Heart right ventricle (tissue), 16 donors: ENCODE measurements around the gene FHAD1. TPM values are rescaled to one million over a fixed set of nuclear protein-coding genes. Genes with fewer than 3 reads are reported as not detected.

Experiments
- ATAC-seq, 8 donors: fragments of 200-7000 bp; cut with Tn5 transposase; one replicate each; pipeline ENCODE4 v1.9.1; 2020; ENCODE audit warnings: mild to moderate bottlenecking in 8 of 8, moderate library complexity in 8 of 8, moderate number of reproducible peaks in 1 of 8
- DNase-seq, 2 donors: peaks; one replicate each; pipeline ENCODE4 v3.0.0-alpha.2; 2020
- H3K27ac ChIP-seq, 10 donors: fragments of 200-600 bp; sonication (generic) in 2 of 10; one replicate each; pipeline versions ENCODE4 v1.5.0 to v1.8.0; 2020 to 2022; ENCODE audit warnings: mild to moderate bottlenecking in 3 of 10
- H3K27me3 ChIP-seq, 7 donors: fragments of 200-600 bp; one replicate each; pipeline ENCODE4 v1.8.0; 2021 to 2022; ENCODE audit warnings: mild to moderate bottlenecking in 2 of 7
- H3K36me3 ChIP-seq, 9 donors: fragments of 200-600 bp; sonication (generic) in 1 of 9; one replicate each; pipeline versions ENCODE4 v1.5.0 to v1.8.0; 2020 to 2022; ENCODE audit warnings: mild to moderate bottlenecking in 2 of 9
- H3K4me1 ChIP-seq, 9 donors: fragments of 200-600 bp; sonication (generic) in 1 of 9; one replicate each; pipeline versions ENCODE4 v1.5.0 to v1.8.0; 2020 to 2022; ENCODE audit warnings: mild to moderate bottlenecking in 4 of 9
- H3K4me3 ChIP-seq, 10 donors: fragments of 200-600 bp; sonication (generic) in 2 of 10; one replicate each; pipeline versions ENCODE4 v1.5.0 to v1.8.0; 2020 to 2022; ENCODE audit warnings: mild to moderate bottlenecking in 7 of 10, moderate library complexity in 2 of 10
- H3K9me3 ChIP-seq, 11 donors: fragments of 200-600 bp in 10 of 11; sonication (generic) in 2 of 11; one replicate each; pipeline versions ENCODE4 v1.5.0 to v1.8.0; 2013 to 2022; ENCODE audit warnings: mild to moderate bottlenecking in 2 of 11, control low read depth in 1 of 11, moderate library complexity in 1 of 11
- WGBS, 2 donors: extraction: QIAGEN DNeasy Blood & Tissue Kit; methylation state at CpG; one replicate each; pipeline ENCODE4 v1.1.7; 2013; ENCODE audit warnings: inconsistent platforms in 1 of 2; 5-methylcytosine and 5-hydroxymethylcytosine counted together
- intact Hi-C, 10 donors: fragments of 100-400 bp; cut with DNase I; formaldehyde crosslinking; loops; one replicate each; pipeline versions ENCODE4 v1.11.1 to v1.14.2; 2022
- polyA plus RNA-seq, 2 donors: library from polyadenylated mRNA; stranded (reverse); fragments of 200-250 nt; gene quantifications; one replicate each; pipeline ENCODE4 v1.2.3, GENCODE V29; 2013
- total RNA-seq, 10 donors: library from RNA; stranded (reverse); fragmentation: NEBNext Ultra II Directional in 3 of 10; extraction: Animal tissue kit (Norgen Biotek cat#: 25700) in 3 of 10; gene quantifications; one replicate each; pipeline versions ENCODE4 v1.2.1 to v1.2.4, GENCODE V29; 2021 to 2023
- TF ChIP-seq, protein P1 (sequence below), 9 donors: fragments of 200-600 bp; sonication (generic) in 2 of 9; IDR thresholded peaks; one replicate each; pipeline versions ENCODE4 v1.5.0 to v1.8.0; 2021 to 2022; ENCODE audit warnings: antibody characterized with exemption in 9 of 9, mild to moderate bottlenecking in 5 of 9, moderate library complexity in 1 of 9
- donor health status: Arrhythmogenic right ventricular cardiomyopathy.
- donor health status: ischemic (EF 13 %, LVEDD 7.1; RV severe dilation, severe dysfunction).
- donor health status: healthy with polysubstance abuse.
- donor health status: DM: no; HTN: yes; CAD: no.
- donor health status: DM: no; HTN: no; CAD: no.
- donor health status: ischemic (EF 25% LVEDD 6.9; RV normal size, moderate dysfunction).
- donor health status: ischemic (EF 25% LVEDD 5.7; RV mildly dilated, moderate dysfunction).
- donor health status: healthy.
- donor health status: DM: yes; HTN: yes; CAD: no.
- donor health status: Ischemic cardiomyopathy.
- donor health status: ischemic (EF 35%, LVEDD 5.7; RV mildly dilated, moderate dysfunction).
- donor health status: nonischemic (EF 11% LVEDD 7.7; RV severe dilation, severe dysfunction).
- donor health status: DM: yes; HTN: yes; CAD: no.
- donor health status: PGD.
- donor health status: ischemic (EF 29% LVEDD 5.4; RV normal size, mild dysfunction).
- donor health status: nonischemic (EF 23%, LVEDD 6.1; RV moderate dilation, normal function).

Gene FHAD1
- total and polyA plus RNA-seq, 12 donors = 0.06 to 1.0 (median 0.12) TPM; not detected in 5

DNA sequence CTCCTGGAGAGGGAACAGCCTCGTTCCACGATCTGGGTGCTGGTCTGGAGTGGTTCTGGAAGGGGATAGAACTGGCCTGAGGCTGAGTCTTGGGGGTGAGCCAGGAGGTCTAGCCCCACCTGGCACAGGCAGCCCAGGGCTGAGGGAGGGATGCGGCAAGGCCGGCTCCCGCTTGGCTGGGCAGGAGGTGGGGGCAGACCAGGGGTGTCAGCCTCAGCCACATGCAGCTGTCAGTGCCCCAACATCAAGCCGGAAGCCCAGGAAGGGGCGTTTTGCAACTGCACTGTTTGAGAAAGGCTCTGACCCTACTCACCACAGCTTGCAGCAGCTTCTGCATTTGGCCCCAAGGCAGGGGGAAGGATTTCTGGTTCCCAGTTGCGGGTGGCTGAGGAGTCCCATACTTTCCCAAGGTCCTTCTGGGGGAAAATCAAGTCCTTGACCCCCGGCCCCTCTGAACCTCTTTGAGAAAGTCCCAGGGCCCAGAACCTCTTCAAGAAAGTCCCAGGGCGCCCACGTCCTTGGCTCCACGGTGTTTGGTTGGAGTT lies 164.6 kb downstream of the FHAD1 start:
- no peaks in the 10 kb centered on the region for H3K27me3 ChIP-seq
- H3K4me3 ChIP-seq = peak overlapping the region in 9 of 10 donors; percentile 76 to 94 (median 85)
- whole genome bisulfite sequencing, 2 donors = 72 to 78% methylated on average over 12 of the region's 12 CpGs
- peaks cover 7 to 77% (median 58%) of the 10 kb centered on the region in 9 donors for H3K4me1 ChIP-seq
- ATAC-seq (peak in 4 of 8 donors; percentile 16 to 22 (median 20)), DNase-seq (peak in 1 of 2 donors; percentile 54)
- intact Hi-C loops = loop anchor here in 1 of 10 donors (5.0 kb wide), 1 partner anchor 69 kb away; no protein-coding TSS in a partner anchor
- peaks cover 0 to 31% (median 0%) of the 10 kb centered on the region in 9 donors for H3K36me3 ChIP-seq
- H3K27ac ChIP-seq = peak overlapping the region in 8 of 10 donors; percentile 18 to 96 (median 52)
- TF ChIP-seq, protein P1, sequence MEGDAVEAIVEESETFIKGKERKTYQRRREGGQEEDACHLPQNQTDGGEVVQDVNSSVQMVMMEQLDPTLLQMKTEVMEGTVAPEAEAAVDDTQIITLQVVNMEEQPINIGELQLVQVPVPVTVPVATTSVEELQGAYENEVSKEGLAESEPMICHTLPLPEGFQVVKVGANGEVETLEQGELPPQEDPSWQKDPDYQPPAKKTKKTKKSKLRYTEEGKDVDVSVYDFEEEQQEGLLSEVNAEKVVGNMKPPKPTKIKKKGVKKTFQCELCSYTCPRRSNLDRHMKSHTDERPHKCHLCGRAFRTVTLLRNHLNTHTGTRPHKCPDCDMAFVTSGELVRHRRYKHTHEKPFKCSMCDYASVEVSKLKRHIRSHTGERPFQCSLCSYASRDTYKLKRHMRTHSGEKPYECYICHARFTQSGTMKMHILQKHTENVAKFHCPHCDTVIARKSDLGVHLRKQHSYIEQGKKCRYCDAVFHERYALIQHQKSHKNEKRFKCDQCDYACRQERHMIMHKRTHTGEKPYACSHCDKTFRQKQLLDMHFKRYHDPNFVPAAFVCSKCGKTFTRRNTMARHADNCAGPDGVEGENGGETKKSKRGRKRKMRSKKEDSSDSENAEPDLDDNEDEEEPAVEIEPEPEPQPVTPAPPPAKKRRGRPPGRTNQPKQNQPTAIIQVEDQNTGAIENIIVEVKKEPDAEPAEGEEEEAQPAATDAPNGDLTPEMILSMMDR (IDR thresholded peaks at IDR 0.05) = no peak
- no peaks in the 10 kb centered on the region for H3K9me3 ChIP-seq

GRCh38 chr1:15412175-15412800 lies 165.3 kb downstream of the FHAD1 start:
- TF ChIP-seq, protein P1 (IDR thresholded peaks at IDR 0.05) = no peak
- H3K4me1 ChIP-seq = peaks cover 7 to 78% (median 63%) of the 10 kb centered on the region in 9 donors
- H3K9me3 ChIP-seq = no peaks in the 10 kb centered on the region
- ATAC-seq = no peak
- intact Hi-C loops = loop anchor here in 1 of 10 donors (5.0 kb wide), 1 partner anchor 70 kb away; no protein-coding TSS in a partner anchor
- H3K36me3 ChIP-seq = peaks cover 0 to 31% (median 0%) of the 10 kb centered on the region in 9 donors
- peak overlapping the region in 8 of 10 donors; percentile 13 to 93 (median 84) for H3K4me3 ChIP-seq
- no peak for DNase-seq
- H3K27me3 ChIP-seq = no peaks in the 10 kb centered on the region
- peak overlapping the region in 6 of 10 donors; percentile 18 to 96 (median 66) for H3K27ac ChIP-seq
- 79% methylated on average over 16 of the region's 16 CpGs for WGBS, 2 donors

- intact Hi-C loops = loop anchor here in 1 of 10 donors (5.0 kb wide), 1 partner anchor 71 kb away; no protein-coding TSS in a partner anchor
- WGBS, 2 donors = 57 to 82% methylated on average over 11 of the region's 11 CpGs
- Histone ChIP-seq H3K4me1 (peaks cover 7 to 83% (median 68%) of the 10 kb centered on the region in 9 donors), H3K36me3 (peaks cover 0 to 31% (median 0%) of the 10 kb centered on the region in 9 donors), H3K27me3 (no peaks in the 10 kb centered on the region), H3K4me3 (peak overlapping the region in 3 of 10 donors; percentile 76 to 90 (median 84)), H3K9me3 (no peaks in the 10 kb centered on the region), H3K27ac (peak overlapping the region in 6 of 10 donors; percentile 22 to 96 (median 60))
- peak in 1 of 2 donors; percentile 30 for DNase-seq
- ATAC-seq = no peak
- TF ChIP-seq, protein P1 (IDR thresholded peaks at IDR 0.05) = no peak
Observed at GRCh38 chr1:15412843-15413242, 165.8 kb downstream of the FHAD1 start.
